Fibroblast of the aortic adventitia (primary cell): ENCODE results near the gene RGS6. TPM values are rescaled to one million over a fixed set of nuclear protein-coding genes. Genes with fewer than 3 reads are reported as not detected.

Experiments used
- DNase-seq: peaks from one replicate; pipeline ENCODE4 v3.0.0-alpha.2; 2010; ENCODE audit warnings: low read depth
- H3K4me3 ChIP-seq: 2 replicates; pipeline ENCODE4 v1.5.1; 2011; ENCODE audit warnings: low read depth, mild to moderate bottlenecking, control low read depth, low read length, moderate library complexity
- total RNA-seq: library from RNA; depleted of rRNA; stranded (reverse); fragments of >200 nt; gene quantifications from 2 replicates; pipeline ENCODE4 v1.2.3, GENCODE V29; 2012; ENCODE audit warnings: low replicate concordance
- TF ChIP-seq, protein P1 (sequence below): IDR thresholded peaks from 2 replicates; pipeline ENCODE4 v1.5.1; 2011; ENCODE audit warnings: mild to moderate bottlenecking, low read length, control low read depth, inconsistent platforms; ENCODE audit not compliant: insufficient read depth

RGS6 gene
- total RNA-seq, 1 donor = not detected

DNA sequence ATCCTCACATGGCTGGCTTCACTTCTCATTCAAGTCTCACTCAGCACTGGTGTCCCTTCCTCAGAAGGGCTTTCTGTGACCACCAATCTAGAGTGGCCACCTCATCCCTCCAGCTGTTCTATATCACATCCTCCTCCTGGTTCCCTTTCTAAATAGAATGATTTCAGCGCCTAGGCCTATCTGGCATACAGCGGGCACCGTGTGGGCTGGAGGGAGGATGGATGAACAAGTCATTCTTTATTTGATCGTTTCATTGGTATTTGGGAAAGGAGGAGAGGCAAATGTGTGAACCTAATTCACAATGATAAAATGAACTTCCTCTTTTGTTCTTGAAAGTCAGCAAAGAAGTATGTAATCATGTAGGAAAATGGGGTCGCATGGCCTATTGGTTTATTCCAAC is 567.5 kb downstream of the RGS6 start:
- DNase-seq = no peak
- H3K4me3 ChIP-seq = no peak overlapping the region
- TF ChIP-seq, protein P1, sequence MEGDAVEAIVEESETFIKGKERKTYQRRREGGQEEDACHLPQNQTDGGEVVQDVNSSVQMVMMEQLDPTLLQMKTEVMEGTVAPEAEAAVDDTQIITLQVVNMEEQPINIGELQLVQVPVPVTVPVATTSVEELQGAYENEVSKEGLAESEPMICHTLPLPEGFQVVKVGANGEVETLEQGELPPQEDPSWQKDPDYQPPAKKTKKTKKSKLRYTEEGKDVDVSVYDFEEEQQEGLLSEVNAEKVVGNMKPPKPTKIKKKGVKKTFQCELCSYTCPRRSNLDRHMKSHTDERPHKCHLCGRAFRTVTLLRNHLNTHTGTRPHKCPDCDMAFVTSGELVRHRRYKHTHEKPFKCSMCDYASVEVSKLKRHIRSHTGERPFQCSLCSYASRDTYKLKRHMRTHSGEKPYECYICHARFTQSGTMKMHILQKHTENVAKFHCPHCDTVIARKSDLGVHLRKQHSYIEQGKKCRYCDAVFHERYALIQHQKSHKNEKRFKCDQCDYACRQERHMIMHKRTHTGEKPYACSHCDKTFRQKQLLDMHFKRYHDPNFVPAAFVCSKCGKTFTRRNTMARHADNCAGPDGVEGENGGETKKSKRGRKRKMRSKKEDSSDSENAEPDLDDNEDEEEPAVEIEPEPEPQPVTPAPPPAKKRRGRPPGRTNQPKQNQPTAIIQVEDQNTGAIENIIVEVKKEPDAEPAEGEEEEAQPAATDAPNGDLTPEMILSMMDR = no peak

DNA sequence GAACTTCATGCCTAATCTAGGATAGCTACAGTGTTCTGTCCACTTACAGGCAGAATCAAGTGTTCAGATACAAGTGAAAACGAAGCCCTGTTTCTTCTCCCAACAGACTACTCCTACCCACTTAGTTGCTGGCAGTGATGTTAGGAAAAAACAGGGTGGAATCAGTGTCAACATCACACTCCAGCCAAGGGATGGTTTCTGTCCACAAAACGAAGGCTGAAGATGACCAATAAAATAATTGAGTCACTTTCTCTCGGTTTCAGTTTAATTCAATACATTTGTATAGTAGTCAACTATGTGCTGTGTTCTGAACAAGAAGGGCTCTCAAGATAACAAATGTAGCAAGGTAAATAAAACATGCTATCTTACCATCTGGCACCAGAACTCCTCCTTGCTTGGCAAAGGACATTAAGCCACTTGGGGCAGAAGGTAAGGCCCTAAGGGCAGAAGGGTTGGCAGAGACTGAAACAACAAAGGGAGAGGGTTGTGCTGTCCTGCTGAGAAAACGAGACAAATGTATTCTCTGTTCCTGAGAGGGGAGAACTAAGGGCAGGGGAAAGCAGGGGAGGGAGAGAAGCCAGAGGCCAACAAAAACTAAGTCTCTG is 568.1 kb downstream of the RGS6 start:
- H3K4me3 ChIP-seq = no peak overlapping the region
- TF ChIP-seq, protein P1 = no peak
- peak; percentile 25 for DNase-seq

DNA sequence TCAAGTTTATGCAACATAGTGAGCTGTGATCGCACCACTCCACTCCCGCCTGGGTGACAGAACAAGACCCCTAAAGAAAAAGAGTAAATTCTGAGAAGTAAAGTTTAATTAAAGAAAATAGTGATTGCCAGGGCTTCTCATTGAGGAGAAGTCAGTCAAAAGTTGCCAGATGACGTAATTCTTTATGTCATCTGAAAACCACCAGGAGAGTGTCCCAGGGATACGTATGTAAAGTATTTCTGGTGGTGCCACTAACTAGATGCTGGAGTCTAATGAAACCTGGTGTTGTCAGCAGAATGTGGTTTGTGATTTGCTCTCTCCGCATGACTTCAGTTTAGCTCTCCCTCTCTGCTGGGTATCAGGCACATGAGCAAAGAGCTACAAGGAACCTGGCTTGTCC is 569.2 kb downstream of the RGS6 start:
- no peak for DNase-seq
- TF ChIP-seq, protein P1 = no peak
- no peak overlapping the region for H3K4me3 ChIP-seq

DNA sequence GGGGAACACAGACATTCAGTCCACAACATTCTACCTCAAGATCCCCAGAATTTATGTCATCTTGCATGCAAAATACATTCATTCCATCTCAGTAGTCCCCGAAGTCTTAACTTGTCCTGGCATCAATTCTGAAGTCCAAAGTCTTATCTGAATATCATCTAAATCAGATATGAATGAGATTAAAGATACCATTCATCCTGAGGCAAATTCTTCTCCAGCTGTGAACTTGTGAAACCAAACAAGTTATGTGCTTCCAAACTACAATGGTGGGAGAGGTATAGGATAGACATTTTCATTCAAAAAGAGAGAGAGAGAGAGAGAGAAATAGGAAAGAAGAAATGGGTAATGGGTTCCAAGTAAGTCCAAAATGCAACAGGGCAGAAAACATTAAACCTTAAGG is 571.0 kb downstream of the RGS6 start:
- H3K4me3 ChIP-seq = no peak overlapping the region
- TF ChIP-seq, protein P1 = no peak
- no peak for DNase-seq

DNA sequence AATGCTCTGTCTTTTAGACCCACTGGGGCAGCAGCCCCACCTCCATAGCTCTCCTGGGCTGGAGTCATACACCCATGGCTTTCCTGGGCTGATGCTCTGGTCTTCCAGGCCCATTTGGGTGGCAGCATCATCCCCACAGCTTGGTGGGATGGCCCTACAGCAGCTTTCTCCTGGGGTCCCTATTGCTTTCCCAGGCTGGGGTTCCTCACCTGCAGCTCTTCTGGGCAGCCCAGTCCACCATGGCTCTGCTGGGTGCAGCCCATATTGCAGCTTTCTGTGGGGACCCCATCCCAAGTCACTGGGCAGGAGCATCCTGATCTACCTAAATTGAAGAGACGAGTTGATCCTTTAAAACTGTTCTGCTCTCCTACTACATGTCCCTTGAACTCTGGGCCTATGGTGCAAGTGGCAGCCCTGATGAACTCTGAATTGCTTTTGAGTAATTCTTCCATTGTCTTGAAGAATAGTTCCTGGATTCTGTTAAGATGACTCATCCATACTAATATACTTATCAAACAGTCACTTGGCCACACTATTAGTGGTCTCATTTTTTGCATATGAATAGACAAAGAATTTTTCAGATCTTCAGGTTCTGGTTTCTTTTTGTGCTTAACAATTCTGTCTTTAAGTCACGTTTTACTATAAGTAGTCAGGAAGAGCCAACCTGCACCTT is 571.6 kb downstream of the RGS6 start:
- TF ChIP-seq, protein P1 = no peak
- H3K4me3 ChIP-seq = no peak overlapping the region
- peak; percentile 75 for DNase-seq

DNA sequence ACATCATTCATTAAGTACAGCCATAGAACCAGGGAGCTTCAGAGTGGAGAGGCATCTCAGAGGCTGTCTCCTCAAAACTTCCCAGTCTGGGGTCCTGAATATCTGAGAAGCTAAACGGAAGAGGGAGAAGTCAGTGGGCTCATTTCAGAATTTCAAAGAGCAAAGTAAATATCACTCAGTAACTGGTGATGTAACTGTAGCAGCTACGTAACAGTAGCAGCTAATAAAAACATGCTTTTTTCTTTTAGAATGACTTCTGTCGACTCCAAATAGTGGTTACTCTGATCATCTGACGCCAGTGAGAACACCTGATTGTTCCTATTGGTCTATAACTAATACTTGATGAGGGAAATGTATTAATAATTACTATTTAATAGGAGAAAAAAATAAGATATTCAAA is 578.3 kb downstream of the RGS6 start:
- TF ChIP-seq, protein P1 = no peak
- no peak overlapping the region for H3K4me3 ChIP-seq
- no peak for DNase-seq
